ENCODE data around the gene DYSF. TPM values are rescaled to one million over a fixed set of nuclear protein-coding genes. Genes with fewer than 3 reads are reported as not detected.

The DYSF gene
- total RNA-seq, 1 donor from 2014 or later: 4.2 TPM

DNA sequence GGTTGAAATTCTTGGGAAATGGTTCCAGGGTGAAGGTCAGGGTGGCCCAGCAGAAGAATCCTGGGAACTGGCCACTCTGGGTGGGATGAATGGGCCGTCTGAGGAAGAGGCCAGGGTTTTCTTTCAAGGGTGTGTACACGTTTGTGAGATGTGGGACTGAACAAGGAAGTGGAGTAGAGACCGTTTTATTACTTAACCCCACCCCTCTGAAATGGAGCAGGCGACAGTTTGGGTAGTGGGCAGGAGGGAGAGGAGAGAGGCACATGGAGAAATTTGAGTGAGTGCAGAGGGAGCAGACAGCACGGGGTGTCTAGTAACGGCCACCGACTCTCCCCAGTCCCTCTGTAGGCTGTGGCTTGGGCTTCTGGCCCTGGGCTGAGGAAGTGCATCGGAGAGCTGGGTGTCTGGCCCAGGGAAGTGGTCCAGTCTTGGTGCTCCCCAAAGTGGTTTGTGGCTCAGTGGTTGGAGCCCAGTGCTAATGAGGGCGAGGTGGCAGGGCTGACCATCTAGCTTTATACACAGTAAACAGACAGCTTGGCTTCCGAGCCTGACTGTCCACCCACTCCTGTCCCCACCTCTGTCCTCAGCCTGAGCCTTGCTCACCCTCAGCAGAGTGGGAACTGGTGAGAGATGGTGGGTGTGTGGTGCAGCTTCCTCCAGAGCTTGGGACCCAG is 135.3 kb downstream of the DYSF start:
- Mint-ChIP-seq H3K4me3 (no peak overlapping the region), H3K27ac (peak overlapping the region; percentile 31), H3K27me3 (peaks cover 11% of the 10 kb centered on the region), H3K4me1 (ENCODE audit: unreplicated experiment) (peaks cover 29% of the 10 kb centered on the region), H3K9me3 (no peaks in the 10 kb centered on the region), H3K36me3 (no peaks in the 10 kb centered on the region)
- no peak for DNase-seq (ENCODE audit: extremely low spot score, unreplicated experiment)
- TF ChIP-seq, protein P1, sequence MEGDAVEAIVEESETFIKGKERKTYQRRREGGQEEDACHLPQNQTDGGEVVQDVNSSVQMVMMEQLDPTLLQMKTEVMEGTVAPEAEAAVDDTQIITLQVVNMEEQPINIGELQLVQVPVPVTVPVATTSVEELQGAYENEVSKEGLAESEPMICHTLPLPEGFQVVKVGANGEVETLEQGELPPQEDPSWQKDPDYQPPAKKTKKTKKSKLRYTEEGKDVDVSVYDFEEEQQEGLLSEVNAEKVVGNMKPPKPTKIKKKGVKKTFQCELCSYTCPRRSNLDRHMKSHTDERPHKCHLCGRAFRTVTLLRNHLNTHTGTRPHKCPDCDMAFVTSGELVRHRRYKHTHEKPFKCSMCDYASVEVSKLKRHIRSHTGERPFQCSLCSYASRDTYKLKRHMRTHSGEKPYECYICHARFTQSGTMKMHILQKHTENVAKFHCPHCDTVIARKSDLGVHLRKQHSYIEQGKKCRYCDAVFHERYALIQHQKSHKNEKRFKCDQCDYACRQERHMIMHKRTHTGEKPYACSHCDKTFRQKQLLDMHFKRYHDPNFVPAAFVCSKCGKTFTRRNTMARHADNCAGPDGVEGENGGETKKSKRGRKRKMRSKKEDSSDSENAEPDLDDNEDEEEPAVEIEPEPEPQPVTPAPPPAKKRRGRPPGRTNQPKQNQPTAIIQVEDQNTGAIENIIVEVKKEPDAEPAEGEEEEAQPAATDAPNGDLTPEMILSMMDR (conservative IDR thresholded peaks at IDR 0.05): no peak

DNA sequence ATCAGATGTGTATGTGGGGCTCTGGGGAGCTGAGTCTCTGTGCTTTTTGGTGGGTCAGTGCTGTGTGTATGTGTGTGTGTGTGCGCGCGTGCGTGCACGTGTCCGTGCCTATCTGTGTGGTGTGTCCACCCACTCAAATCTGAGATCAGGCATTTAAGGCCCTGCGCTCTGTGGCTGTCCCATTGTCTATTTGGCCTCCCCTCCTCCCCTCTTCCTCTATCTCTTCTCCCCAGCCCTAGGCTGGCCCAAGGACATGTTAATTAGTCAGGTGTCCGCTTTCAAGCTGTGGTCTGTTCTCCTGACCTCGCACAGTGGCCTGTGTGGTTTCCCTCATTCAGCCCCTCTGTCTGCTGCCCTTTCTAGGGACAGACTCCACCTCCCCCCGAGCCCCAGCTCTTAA is 136.4 kb downstream of the DYSF start:
- no peak overlapping the region for H3K4me3 Mint-ChIP-seq
- peaks cover 29% of the 10 kb centered on the region for H3K4me1 Mint-ChIP-seq (ENCODE audit: unreplicated experiment)
- no peak for DNase-seq (ENCODE audit: extremely low spot score, unreplicated experiment)
- peaks cover 11% of the 10 kb centered on the region for H3K27me3 Mint-ChIP-seq
- H3K27ac Mint-ChIP-seq: peak overlapping the region; percentile 31
- TF ChIP-seq, protein P1 (conservative IDR thresholded peaks at IDR 0.05): no peak
- no peaks in the 10 kb centered on the region for H3K9me3 Mint-ChIP-seq
- peaks cover 3% of the 10 kb centered on the region for H3K36me3 Mint-ChIP-seq

DNA sequence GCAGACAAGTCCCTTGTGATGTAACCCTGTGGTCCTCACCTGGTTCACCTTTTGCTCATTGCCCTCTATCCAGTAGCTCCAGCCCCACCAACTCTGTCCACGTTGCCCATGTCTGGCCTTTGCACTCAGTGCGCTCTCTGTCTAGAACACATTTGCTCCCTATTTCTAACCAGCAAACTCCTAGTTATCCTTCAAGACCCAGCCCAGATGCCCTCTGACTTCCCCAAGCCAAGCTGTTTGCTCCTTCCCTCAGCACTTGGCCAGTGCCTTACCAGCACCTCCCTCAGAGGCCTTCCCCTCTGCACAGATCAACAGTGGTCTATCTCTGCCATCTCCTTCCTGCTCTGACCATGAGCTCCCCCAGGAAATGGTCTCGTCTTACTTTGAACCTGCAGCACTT is 137.7 kb downstream of the DYSF start:
- H3K27ac Mint-ChIP-seq: no peak overlapping the region

DNA sequence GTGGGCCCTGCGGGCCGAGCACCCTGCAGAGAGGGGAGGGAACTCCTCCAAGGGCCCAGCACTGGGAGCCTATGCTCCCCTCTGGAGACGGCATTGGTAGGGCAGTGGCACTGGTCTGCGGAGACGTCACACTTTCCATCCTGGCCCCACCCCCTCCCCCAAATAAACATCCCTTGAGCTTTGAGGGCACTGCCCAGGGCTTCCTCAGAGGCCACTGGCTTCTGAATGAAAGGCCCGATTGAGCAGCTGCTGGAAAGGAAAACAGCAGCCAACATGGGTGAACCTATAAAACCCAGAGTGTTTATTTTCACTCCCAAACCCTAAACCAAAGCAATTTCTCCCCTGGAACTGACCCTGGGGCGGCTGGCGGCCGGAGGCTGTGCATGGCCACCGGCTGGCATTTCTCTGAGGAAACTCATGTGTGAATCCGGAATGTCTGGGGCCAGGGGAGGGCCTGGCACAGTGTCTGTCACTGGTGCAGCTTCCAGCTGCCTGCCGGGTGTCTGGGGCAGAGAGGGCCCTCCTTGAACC is 138.9 kb downstream of the DYSF start:
- Mint-ChIP-seq H3K9me3 (no peaks in the 10 kb centered on the region), H3K4me1 (ENCODE audit: unreplicated experiment) (peaks cover 34% of the 10 kb centered on the region), H3K27me3 (peaks cover 11% of the 10 kb centered on the region), H3K4me3 (no peak overlapping the region), H3K36me3 (peaks cover 3% of the 10 kb centered on the region), H3K27ac (no peak overlapping the region)
- TF ChIP-seq, protein P1 (conservative IDR thresholded peaks at IDR 0.05): no peak
- no peak for DNase-seq (ENCODE audit: extremely low spot score, unreplicated experiment)

More for the DNA sequence above, 137.7 kb downstream of the DYSF start:
- DNase-seq (ENCODE audit: extremely low spot score, unreplicated experiment): no peak
- Mint-ChIP-seq H3K27me3 (peaks cover 11% of the 10 kb centered on the region), H3K9me3 (no peaks in the 10 kb centered on the region), H3K4me3 (no peak overlapping the region), H3K36me3 (peaks cover 3% of the 10 kb centered on the region), H3K4me1 (ENCODE audit: unreplicated experiment) (peaks cover 30% of the 10 kb centered on the region)
- TF ChIP-seq, protein P1 (conservative IDR thresholded peaks at IDR 0.05): no peak

DNA sequence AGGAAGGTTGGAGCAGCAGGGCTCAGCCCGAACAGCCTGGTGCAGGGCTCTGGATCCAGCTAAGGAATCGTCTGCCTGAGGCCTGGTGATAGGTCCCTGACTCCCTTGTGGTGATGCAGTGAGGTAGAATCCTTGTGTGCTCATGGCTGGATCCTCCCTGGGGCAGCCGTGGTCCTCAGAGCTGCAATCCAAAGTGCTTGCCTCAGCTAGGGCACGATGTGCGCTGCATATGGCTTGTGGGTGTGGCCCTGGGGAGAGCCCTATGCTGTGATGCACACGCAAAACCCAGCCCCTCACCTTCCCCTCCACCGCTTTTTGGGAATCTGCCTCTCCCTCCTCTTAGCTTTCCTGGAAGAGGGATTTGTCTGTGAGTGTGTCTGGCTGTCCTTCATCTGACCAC is 142.2 kb downstream of the DYSF start:
- peak overlapping the region; percentile 62 for H3K27ac Mint-ChIP-seq
- peaks cover 3% of the 10 kb centered on the region for H3K36me3 Mint-ChIP-seq
- H3K4me3 Mint-ChIP-seq: no peak overlapping the region
- TF ChIP-seq, protein P1 (conservative IDR thresholded peaks at IDR 0.05): no peak
- peaks cover 11% of the 10 kb centered on the region for H3K27me3 Mint-ChIP-seq
- H3K9me3 Mint-ChIP-seq: no peaks in the 10 kb centered on the region
- DNase-seq (ENCODE audit: extremely low spot score, unreplicated experiment): no peak
- peaks cover 17% of the 10 kb centered on the region for H3K4me1 Mint-ChIP-seq (ENCODE audit: unreplicated experiment)

All from type B pancreatic cell (in vitro differentiated cells).